ENCODE results near the gene ABCA10. TPM values are rescaled to one million over a fixed set of nuclear protein-coding genes. Genes with fewer than 3 reads are reported as not detected.

Gene ABCA10
- total RNA-seq, 1 experiment from 2014 or later, result 0.34 TPM

DNA sequence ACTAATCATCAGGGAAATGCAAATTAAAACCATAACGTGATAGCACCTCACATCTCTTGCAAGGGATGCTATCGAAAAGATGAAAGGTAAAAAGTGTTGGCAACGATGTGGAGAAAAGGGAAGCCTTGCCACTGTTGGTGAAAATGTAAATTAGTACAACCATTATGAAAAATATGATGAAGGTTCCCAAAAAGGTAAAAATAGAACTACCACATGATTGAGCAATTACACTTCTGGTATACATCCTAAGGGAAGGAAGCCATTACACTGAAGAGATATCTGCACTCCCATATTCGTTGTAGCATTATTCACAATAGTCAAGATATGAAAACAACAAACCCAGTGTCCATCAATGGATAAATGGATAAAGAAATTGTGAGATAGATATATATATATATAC lies 21.5 kb downstream of the ABCA10 start:
- BruUV-seq (replicated peaks), result no TSS peak
- H3K4me1 ChIP-seq (ENCODE audit: control insufficient read depth in 1 of 2, insufficient read depth in 2 of 2, low read length in 2 of 2), result no peaks in the 10 kb centered on the region
- no peak overlapping the region for H3K27ac ChIP-seq (ENCODE audit: low read depth, low read length)
- H3K36me3 ChIP-seq (ENCODE audit: control insufficient read depth in 1 of 2, insufficient read depth in 2 of 2, low read length in 2 of 2), result no peaks in the 10 kb centered on the region
- no peak for TF ChIP-seq RAD21 (IDR thresholded peaks at IDR 0.05; ENCODE audit: low read depth)
- TF ChIP-seq POLR2A (IDR thresholded peaks at IDR 0.05; ENCODE audit: borderline replicate concordance, extremely low read depth, insufficient read depth, insufficient read length), result no peak
- no peak for TF ChIP-seq EZH2phosphoT487 (IDR thresholded peaks at IDR 0.05; ENCODE audit: borderline replicate concordance)
- TF ChIP-seq, protein P1, sequence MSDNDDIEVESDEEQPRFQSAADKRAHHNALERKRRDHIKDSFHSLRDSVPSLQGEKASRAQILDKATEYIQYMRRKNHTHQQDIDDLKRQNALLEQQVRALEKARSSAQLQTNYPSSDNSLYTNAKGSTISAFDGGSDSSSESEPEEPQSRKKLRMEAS (IDR thresholded peaks at IDR 0.05), result no peak
- no peak for TF ChIP-seq SP1 (IDR thresholded peaks at IDR 0.05; ENCODE audit: low read depth)
- TF ChIP-seq, protein P2, sequence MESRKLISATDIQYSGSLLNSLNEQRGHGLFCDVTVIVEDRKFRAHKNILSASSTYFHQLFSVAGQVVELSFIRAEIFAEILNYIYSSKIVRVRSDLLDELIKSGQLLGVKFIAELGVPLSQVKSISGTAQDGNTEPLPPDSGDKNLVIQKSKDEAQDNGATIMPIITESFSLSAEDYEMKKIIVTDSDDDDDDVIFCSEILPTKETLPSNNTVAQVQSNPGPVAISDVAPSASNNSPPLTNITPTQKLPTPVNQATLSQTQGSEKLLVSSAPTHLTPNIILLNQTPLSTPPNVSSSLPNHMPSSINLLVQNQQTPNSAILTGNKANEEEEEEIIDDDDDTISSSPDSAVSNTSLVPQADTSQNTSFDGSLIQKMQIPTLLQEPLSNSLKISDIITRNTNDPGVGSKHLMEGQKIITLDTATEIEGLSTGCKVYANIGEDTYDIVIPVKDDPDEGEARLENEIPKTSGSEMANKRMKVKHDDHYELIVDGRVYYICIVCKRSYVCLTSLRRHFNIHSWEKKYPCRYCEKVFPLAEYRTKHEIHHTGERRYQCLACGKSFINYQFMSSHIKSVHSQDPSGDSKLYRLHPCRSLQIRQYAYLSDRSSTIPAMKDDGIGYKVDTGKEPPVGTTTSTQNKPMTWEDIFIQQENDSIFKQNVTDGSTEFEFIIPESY (IDR thresholded peaks at IDR 0.05; ENCODE audit: extremely low read depth, insufficient replicate concordance, low read length), result no peak
- TF ChIP-seq CBX3 (IDR thresholded peaks at IDR 0.05; ENCODE audit: low read depth), result no peak
- no peak for TF ChIP-seq ELF1 (IDR thresholded peaks at IDR 0.05; ENCODE audit: borderline replicate concordance, low read depth)
- no peak for TF ChIP-seq SIN3A (IDR thresholded peaks at IDR 0.05; ENCODE audit: low read depth)
- no peaks in the 10 kb centered on the region for H3K27me3 ChIP-seq (ENCODE audit: insufficient read depth, low read length)
- ChIA-PET CTCF (no interaction called here), POLR2A (no interaction called here), RAD21 (ENCODE audit: low non-redundant PET in 1 of 2, low total read pairs in 2 of 2, uncharacterized antibody in 2 of 2, unreplicated experiment in 2 of 2) (no interaction called here)
- DNase-seq (ENCODE audit: low read depth, low spot score) (no peak), ATAC-seq (no peak)
- H3K9ac ChIP-seq (ENCODE audit: low read length), result no peak overlapping the region
- H4K20me1 ChIP-seq (ENCODE audit: insufficient read depth), result no peaks in the 10 kb centered on the region
- no peaks in the 10 kb centered on the region for H3K9me2 ChIP-seq (ENCODE audit: insufficient read depth)
- no peak overlapping the region for H2AFZ ChIP-seq (ENCODE audit: low read depth, low read length, poor library complexity, severe bottlenecking)
- intact Hi-C loops (cut with micrococcal nuclease), result no loop called here
- H3K4me2 ChIP-seq (ENCODE audit: low read length), result no peak overlapping the region
- H3K79me2 ChIP-seq (ENCODE audit: insufficient read depth, low read length), result no peaks in the 10 kb centered on the region
- no peaks in the 10 kb centered on the region for H3K9me3 ChIP-seq (ENCODE audit: control insufficient read depth in 1 of 2, insufficient read depth in 1 of 2, low read depth in 1 of 2, low read length in 2 of 2)
- H3K4me3 ChIP-seq (replicated peaks in 1 of 2; ENCODE audit: low read depth in 1 of 2, low read length in 2 of 2), result no peak overlapping the region

DNA sequence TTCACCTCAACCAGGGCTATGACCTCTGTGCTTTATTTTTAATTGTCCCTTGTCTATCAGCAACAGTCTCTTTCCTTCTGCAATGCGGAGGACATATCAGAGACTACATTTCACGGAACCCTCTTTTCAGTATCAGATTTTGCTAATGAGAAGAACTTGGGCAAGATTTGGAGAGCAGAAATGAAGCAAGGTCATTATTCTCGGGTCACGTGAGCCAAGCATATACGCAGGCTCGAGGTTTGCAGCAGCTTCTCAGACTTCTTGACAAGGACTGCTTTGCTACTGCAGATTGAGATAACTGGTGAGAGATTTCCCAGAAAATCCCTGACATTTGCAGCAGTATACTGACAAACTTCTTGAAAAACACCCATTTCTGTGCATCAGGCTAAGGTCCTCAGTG lies 30.4 kb downstream of the ABCA10 start:
- Histone ChIP-seq H3K79me2 (ENCODE audit: insufficient read depth, low read length) (no peaks in the 10 kb centered on the region), H3K4me2 (ENCODE audit: low read length) (no peak overlapping the region), H2AFZ (ENCODE audit: low read depth, low read length, poor library complexity, severe bottlenecking) (no peak overlapping the region), H3K4me3 (replicated peaks in 1 of 2; ENCODE audit: low read depth in 1 of 2, low read length in 2 of 2) (no peak overlapping the region), H3K27me3 (ENCODE audit: insufficient read depth, low read length) (no peaks in the 10 kb centered on the region), H3K36me3 (ENCODE audit: control insufficient read depth in 1 of 2, insufficient read depth in 2 of 2, low read length in 2 of 2) (no peaks in the 10 kb centered on the region), H3K9me3 (ENCODE audit: control insufficient read depth in 1 of 2, insufficient read depth in 1 of 2, low read depth in 1 of 2, low read length in 2 of 2) (no peaks in the 10 kb centered on the region), H3K4me1 (ENCODE audit: control insufficient read depth in 1 of 2, insufficient read depth in 2 of 2, low read length in 2 of 2) (no peaks in the 10 kb centered on the region), H4K20me1 (ENCODE audit: insufficient read depth) (no peaks in the 10 kb centered on the region), H3K9me2 (ENCODE audit: insufficient read depth) (no peaks in the 10 kb centered on the region), H3K27ac (ENCODE audit: low read depth, low read length) (no peak overlapping the region), H3K9ac (ENCODE audit: low read length) (no peak overlapping the region)
- no peak for ATAC-seq
- intact Hi-C loops (cut with micrococcal nuclease), result no loop called here
- CTCF ChIA-PET, result no interaction called here
- POLR2A ChIA-PET, result no interaction called here
- DNase-seq (ENCODE audit: low read depth, low spot score), result no peak
- RAD21 ChIA-PET (ENCODE audit: low non-redundant PET in 1 of 2, low total read pairs in 2 of 2, uncharacterized antibody in 2 of 2, unreplicated experiment in 2 of 2), result no interaction called here
- no TSS peak for BruUV-seq (replicated peaks)
- TF ChIP-seq ZNF274 (IDR thresholded peaks at IDR 0.05; ENCODE audit: low read depth, low read length), result no peak
- no peak for TF ChIP-seq POLR2A (IDR thresholded peaks at IDR 0.05; ENCODE audit: borderline replicate concordance, extremely low read depth, insufficient read depth, insufficient read length)
- TF ChIP-seq REST (IDR thresholded peaks at IDR 0.05; ENCODE audit: low read depth), result no peak
